ENCODE measurements around the gene ZBTB45.

DNA sequence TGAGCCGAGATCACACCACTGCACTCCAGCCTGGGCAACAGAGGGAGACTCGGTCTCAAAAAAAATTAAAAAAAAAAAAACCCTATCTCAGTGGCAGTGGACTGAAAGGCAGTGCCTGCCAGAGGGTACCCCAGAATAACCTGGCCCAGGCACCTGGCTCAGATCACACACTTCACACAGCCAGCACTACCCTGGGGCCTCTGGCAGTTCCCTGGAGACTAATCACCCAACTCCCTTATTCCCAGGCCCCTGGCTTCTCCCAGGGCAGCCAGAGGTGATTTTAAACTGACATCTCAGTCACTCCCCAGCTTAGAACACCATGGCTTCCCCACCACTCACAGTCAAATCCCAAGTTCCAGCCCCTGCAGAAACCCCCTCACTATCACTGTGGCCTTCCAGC is 4.4 kb downstream of the ZBTB45 start:
- TF ChIP-seq, protein P1, sequence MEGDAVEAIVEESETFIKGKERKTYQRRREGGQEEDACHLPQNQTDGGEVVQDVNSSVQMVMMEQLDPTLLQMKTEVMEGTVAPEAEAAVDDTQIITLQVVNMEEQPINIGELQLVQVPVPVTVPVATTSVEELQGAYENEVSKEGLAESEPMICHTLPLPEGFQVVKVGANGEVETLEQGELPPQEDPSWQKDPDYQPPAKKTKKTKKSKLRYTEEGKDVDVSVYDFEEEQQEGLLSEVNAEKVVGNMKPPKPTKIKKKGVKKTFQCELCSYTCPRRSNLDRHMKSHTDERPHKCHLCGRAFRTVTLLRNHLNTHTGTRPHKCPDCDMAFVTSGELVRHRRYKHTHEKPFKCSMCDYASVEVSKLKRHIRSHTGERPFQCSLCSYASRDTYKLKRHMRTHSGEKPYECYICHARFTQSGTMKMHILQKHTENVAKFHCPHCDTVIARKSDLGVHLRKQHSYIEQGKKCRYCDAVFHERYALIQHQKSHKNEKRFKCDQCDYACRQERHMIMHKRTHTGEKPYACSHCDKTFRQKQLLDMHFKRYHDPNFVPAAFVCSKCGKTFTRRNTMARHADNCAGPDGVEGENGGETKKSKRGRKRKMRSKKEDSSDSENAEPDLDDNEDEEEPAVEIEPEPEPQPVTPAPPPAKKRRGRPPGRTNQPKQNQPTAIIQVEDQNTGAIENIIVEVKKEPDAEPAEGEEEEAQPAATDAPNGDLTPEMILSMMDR (IDR thresholded peaks at IDR 0.05 in 8 of 11, conservative IDR thresholded peaks at IDR 0.05 in 3 of 11), result no peak
- no peak for TF ChIP-seq POLR2A (IDR thresholded peaks at IDR 0.05)

Data from spleen (tissue), 7 donors.